GM12874 (cell line): ENCODE measurements around the gene CASP3.

Source experiments
- CTCF ChIP-seq: IDR thresholded peaks from 2 replicates; pipeline ENCODE4 v1.5.1; 2011; ENCODE audit warnings: low read depth, mild to moderate bottlenecking, control low read depth, low read length, moderate library complexity; ENCODE audit not compliant: insufficient read depth

The CASP3 gene

GRCh38 chr4:184641022-184641421 is 8.2 kb downstream of the CASP3 start:
- TF ChIP-seq CTCF = no peak

GRCh38 chr4:184636897-184637296 is 12.3 kb downstream of the CASP3 start:
- no peak for TF ChIP-seq CTCF

GRCh38 chr4:184636144-184636543 is 13.1 kb downstream of the CASP3 start:
- no peak for TF ChIP-seq CTCF

- no peak for TF ChIP-seq CTCF
Observed at GRCh38 chr4:184635381-184635780, 13.9 kb downstream of the CASP3 start.

DNA sequence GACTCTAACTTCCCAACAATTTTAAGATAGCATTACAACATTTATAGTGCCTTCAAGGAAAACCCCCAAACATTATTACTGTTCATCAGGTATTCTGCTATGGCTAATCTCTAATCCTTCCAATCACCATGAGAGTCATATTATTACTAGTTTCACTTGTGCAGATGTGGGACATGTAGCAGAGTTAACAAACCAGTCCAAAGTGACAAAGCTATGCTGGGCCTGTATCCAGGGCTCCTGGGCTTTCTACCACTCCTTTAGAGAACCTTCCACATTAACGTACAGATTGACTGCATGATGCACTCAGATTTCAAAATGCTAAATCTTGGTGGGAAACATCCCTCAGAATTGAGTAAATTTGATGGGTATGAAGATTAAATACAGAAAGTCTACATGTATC is 16.4 kb downstream of the CASP3 start:
- TF ChIP-seq CTCF = no peak

- TF ChIP-seq CTCF = no peak
Observed at GRCh38 chr4:184628103-184628502, 21.1 kb downstream of the CASP3 start.

DNA sequence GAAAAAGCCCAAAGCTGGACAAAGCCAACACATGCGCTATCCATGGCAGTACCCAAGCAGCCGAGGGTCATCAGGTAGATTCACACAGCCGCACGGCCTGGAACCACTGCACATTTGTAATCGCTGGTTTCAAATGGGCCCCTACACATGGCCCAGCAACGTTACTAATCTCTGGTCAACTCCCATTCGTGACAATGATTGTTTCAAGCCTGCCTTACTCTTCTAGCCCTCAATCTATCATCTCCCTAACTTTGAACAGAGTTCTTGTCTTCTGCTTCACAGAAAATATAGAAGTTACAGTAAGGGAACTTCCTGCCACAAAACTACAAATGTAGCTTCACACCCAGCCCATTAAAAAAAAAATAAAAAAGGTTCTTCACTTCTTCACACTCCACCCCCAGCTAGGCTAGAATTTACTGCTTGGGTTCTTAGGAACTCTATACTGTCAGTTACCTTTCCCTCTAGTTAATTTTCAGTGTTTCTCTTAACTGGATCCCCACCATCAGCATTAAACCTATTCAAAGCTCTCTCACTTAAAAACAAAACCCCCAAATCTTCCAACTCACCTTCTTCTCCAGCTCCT is 24.2 kb downstream of the CASP3 start:
- TF ChIP-seq CTCF = no peak
